GM21786 (cell line): Measurements from ENCODE around the gene ZCWPW1.
A peak's percentile ranks its signal among the peaks of the same experiment; 100 is the strongest.
"Not testable (repeated sequence)": the region's sequence is repeated elsewhere in the genome, so short reads cannot be mapped to it uniquely, and the experiment has no call there.

Source experiments
- ATAC-seq: cut with Tn5 transposase; IDR thresholded peaks from one replicate; pipeline ENCODE4 v1.9.1; 2021; ENCODE audit not compliant: unreplicated experiment

ZCWPW1 gene

GRCh38 chr7:100358857-100359212, 69.7 kb downstream of the ZCWPW1 start:
- ATAC-seq = no peak

DNA sequence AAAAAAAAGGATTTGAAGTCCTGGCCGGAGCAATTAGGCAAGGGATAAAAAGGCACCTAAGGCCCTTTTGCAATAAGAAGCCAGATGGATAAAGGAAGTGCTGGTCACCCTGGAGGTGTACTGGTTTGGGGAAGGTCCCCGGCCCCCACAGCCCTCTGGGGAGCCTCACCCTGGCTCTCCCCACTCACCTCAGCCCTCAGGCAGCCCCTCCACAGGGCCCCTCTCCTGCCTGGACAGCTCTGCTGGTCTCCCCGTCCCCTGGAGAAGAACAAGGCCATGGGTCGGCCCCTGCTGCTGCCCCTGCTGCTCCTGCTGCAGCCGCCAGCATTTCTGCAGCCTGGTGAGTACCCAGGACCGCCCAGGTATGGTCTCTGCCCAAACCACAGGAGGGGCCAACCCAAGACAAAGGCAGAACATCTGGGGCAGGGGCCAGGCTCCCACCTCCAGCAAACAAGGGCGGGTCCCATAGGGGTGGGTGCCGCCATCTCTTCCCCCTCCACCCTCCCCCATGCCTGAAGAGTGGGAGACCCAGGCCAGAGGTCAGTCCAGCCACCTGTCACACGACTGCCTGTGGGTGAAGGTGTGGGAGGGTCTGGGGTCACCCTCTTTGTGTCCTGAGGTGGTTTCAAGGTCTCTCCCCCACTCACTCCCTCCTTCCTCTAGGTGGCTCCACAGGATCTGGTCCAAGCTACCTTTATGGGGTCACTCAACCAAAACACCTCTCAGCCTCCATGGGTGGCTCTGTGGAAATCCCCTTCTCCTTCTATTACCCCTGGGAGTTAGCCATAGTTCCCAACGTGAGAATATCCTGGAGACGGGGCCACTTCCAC, 70.3 kb downstream of the ZCWPW1 start, which contains the start of gene PILRB:
Gene PILRB, plus strand, starts transcription at position 91 of the 830 bp plus-strand sequence. Its CDS starts 186 bp downstream, at position 277.
- peak; percentile 58 for ATAC-seq

GRCh38 chr7:100357131-100357561, 71.4 kb downstream of the ZCWPW1 start:
- no peak for ATAC-seq

DNA sequence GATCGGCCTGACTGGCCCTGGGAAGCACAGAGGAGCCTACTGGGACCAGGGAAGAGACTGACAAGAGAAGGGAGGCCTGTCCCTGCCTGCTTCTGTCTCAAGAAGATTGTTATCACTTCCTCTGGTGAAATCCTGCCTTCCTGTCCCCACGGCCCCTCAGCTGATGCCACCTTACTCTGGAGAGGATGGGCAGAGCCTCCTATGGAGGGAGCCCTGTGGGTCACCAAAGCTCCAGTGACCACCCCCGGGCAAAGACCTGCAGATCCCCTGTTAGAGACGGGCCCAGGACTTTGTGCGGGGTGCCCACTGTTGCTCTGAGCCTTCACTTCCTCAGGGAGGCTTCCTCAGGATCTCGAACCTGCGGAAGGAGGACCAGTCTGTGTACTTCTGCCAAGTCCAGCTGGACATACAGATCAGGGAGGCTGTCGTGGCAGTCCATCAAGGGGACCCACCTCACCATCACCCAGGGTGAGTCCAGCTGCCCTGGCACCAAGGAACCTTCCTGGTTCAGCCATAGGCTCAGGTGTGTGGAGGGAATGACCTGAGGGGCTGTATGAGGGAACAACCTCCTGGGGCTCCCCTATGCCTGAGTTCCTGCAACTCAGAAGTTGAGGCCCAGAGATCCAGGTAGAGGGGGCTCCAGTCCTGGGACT, 72.0 kb downstream of the ZCWPW1 start:
- ATAC-seq = no peak

DNA sequence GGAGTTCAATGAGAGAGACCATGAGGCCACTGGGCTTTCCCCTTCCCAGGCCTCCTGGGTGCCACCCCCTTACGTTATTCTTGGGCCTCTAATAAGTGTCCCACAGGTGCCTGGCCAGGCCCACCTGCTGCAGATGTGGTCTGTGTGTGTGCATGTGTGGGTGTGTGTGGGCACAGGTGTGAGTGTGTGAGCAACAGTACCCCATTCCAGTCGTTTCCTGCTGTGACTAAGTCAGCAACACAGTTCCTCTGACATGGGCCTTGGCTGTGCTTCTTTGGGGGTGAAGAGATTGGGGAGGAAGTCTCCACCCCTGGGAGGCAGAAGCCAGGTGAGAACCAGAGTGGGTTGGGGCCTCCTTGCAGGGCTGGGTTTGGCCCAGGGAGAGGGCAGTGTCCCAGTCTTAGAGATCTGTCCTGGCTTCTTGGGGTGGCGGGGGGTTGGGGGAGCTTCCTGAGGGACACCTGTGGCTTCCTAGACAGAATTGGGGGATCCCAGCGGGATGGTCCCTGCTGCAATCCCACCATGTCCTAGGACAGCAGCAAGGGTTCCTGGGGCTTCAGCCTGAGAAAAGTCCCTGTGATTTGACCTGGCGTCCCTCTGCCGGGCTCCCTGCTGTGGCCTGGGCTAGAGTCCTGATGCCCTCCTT, 74.7 kb downstream of the ZCWPW1 start:
- no peak for ATAC-seq

GRCh38 chr7:100352984-100353684, 75.4 kb downstream of the ZCWPW1 start:
- ATAC-seq = no peak

DNA sequence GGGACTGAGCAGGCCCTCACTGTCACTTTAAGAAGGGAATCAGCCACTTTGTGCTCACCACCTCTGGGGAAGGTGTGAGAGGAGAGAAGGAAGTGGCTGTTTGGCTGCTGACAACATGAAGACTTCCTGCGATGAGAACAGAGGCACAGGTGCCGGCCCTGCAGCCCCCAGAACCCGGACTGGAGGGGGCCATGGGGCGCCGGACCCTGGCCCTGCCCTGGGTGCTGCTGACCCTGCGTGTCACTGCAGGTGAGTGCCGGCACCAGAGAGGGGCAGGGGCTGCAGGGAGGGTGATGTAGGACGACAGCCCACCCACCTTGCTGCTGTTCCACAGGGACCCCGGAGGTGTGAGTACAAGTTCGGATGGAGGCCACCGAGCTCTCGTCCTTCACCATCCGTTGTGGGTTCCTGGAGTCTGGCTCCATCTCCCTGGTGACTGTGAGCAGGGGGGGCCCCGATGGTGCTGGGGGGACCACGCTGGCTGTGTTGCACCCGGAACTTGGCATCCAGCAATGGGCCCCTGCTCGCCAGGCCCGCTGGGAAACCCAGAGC, 76.2 kb downstream of the ZCWPW1 start:
- not testable (repeated sequence) for ATAC-seq

GRCh38 chr7:100351657-100352058, 76.8 kb downstream of the ZCWPW1 start:
- no peak for ATAC-seq
